GM23338 (cell line): ENCODE measurements around the gene MEGF6. TPM values are rescaled to one million over a fixed set of nuclear protein-coding genes. Genes with fewer than 3 reads are reported as not detected.

Experiments
- ATAC-seq: fragments of 200-7000 bp; cut with Tn5 transposase; 3 replicates; pipeline ENCODE4 v1.9.1; 2020
- DNase-seq: peaks from one replicate; pipeline ENCODE4 v3.0.0-alpha.2; 2015; ENCODE audit warnings: low spot score
- H2AFZ ChIP-seq: fragments of 200-600 bp; sonication (generic); 2 replicates; pipeline ENCODE4 v1.8.0; 2016; ENCODE audit warnings: antibody characterized with exemption, mild to moderate bottlenecking, moderate library complexity
- H3F3A ChIP-seq: fragments of 200-600 bp; sonication (generic); replicated peaks from 2 replicates; pipeline ENCODE4 v1.8.0; 2017; ENCODE audit warnings: antibody characterized with exemption, mixed run types, low read depth
- H3K27ac ChIP-seq: fragments of 200-600 bp; sonication (generic); 2 replicates; pipeline ENCODE4 v1.6.1; 2016; ENCODE audit warnings: low read depth
- H3K27me3 ChIP-seq: fragments of 200-600 bp; sonication (generic); 2 replicates; pipeline ENCODE4 v1.8.0; 2016; ENCODE audit warnings: mild to moderate bottlenecking, mixed run types, moderate library complexity; ENCODE audit not compliant: insufficient read depth
- H3K36me3 ChIP-seq: fragments of 200-600 bp; sonication (generic); 2 replicates; pipeline ENCODE4 v1.8.0; 2016; ENCODE audit warnings: mild to moderate bottlenecking; ENCODE audit not compliant: insufficient read depth
- H3K4me1 ChIP-seq: fragments of 200-600 bp; sonication (generic); 2 replicates; pipeline ENCODE4 v1.8.0; 2016; ENCODE audit warnings: mild to moderate bottlenecking, moderate library complexity; ENCODE audit not compliant: insufficient read depth
- H3K4me2 ChIP-seq: fragments of 200-600 bp; sonication (generic); 2 replicates; pipeline ENCODE4 v1.7.1; 2017; ENCODE audit warnings: mixed run types
- H3K4me3 ChIP-seq: fragments of 200-600 bp; sonication (generic); 2 replicates; pipeline ENCODE4 v1.6.1; 2016; ENCODE audit warnings: mixed run types
- H3K79me2 ChIP-seq: fragments of 200-600 bp; sonication (generic); replicated peaks from 2 replicates; pipeline ENCODE4 v1.8.0; 2017; ENCODE audit warnings: mild to moderate bottlenecking; ENCODE audit not compliant: insufficient read depth
- H3K9me2 ChIP-seq: fragments of 200-600 bp; sonication (generic); 2 replicates; pipeline ENCODE4 v1.8.0; 2017; ENCODE audit not compliant: insufficient read depth
- H4K20me1 ChIP-seq: fragments of 200-600 bp; sonication (generic); replicated peaks from 2 replicates; pipeline ENCODE4 v1.8.0; 2017; ENCODE audit warnings: mild to moderate bottlenecking; ENCODE audit not compliant: insufficient read depth
- H3K27ac Mint-ChIP-seq: 2 replicates; pipeline ENCODE4 v1.8.0; 2020; ENCODE audit warnings: inconsistent platforms, mild to moderate bottlenecking, moderate library complexity, mixed read lengths
- H3K27me3 Mint-ChIP-seq: 3 replicates; pipeline ENCODE4 v1.8.0; 2022; ENCODE audit warnings: low read depth, mild to moderate bottlenecking, moderate library complexity, mixed read lengths, inconsistent platforms; ENCODE audit not compliant: insufficient read depth, poor library complexity
- H3K36me3 Mint-ChIP-seq: 3 replicates; pipeline ENCODE4 v1.8.0; 2021; ENCODE audit warnings: low read depth, mild to moderate bottlenecking, inconsistent platforms, moderate library complexity, mixed read lengths
- H3K4me1 Mint-ChIP-seq: 3 replicates; pipeline ENCODE4 v1.8.0; 2020; ENCODE audit warnings: mild to moderate bottlenecking, inconsistent platforms, mixed read lengths
- H3K4me3 Mint-ChIP-seq: 3 replicates; pipeline ENCODE4 v1.8.0; 2021; ENCODE audit warnings: moderate library complexity, mild to moderate bottlenecking, inconsistent platforms, mixed read lengths
- H3K9me3 Mint-ChIP-seq: 3 replicates; pipeline ENCODE4 v1.8.0; 2020; ENCODE audit warnings: moderate library complexity, mild to moderate bottlenecking, inconsistent platforms, mixed read lengths
- CREB1 ChIP-seq: fragments of 250-450 bp; sonication (Bioruptor Pico); IDR thresholded peaks from 2 replicates; pipeline ENCODE4 v1.5.0; 2020; ENCODE audit warnings: low read depth, mild to moderate bottlenecking, moderate library complexity
- CTCF ChIP-seq, 2 experiments: fragments of 200-600 bp in 1 of 2; sonication (generic) in 1 of 2; conservative IDR thresholded peaks; 2 replicates each; pipeline versions ENCODE4 v1.5.1 to v1.6.1; 2016 to 2017; ENCODE audit warnings: antibody characterized with exemption in 2 of 2, low read depth in 2 of 2, mild to moderate bottlenecking in 2 of 2, moderate library complexity in 1 of 2
- ETS1 ChIP-seq: IDR thresholded peaks from 2 replicates; pipeline ENCODE4 v1.6.1; 2016; ENCODE audit warnings: antibody characterized with exemption
- EZH2phosphoT487 ChIP-seq: fragments of 200-600 bp; sonication (generic); IDR thresholded peaks from one replicate; pipeline ENCODE4 v1.8.1; 2018; ENCODE audit warnings: antibody characterized with exemption; ENCODE audit not compliant: unreplicated experiment
- JUNB ChIP-seq: IDR thresholded peaks from one replicate; pipeline ENCODE4 v1.6.1; 2016; ENCODE audit warnings: antibody characterized with exemption; ENCODE audit not compliant: unreplicated experiment
- POLR2AphosphoS5 ChIP-seq: IDR thresholded peaks from 2 replicates; pipeline ENCODE4 v1.6.1; 2016; ENCODE audit warnings: antibody characterized with exemption, low read depth
- REST ChIP-seq: IDR thresholded peaks from one replicate; pipeline ENCODE4 v1.6.1; 2018; ENCODE audit warnings: antibody characterized with exemption; ENCODE audit not compliant: unreplicated experiment
- STAT1 ChIP-seq: IDR thresholded peaks from one replicate; pipeline ENCODE4 v1.6.1; 2016; ENCODE audit warnings: antibody characterized with exemption; ENCODE audit not compliant: unreplicated experiment
- ZNF114 ChIP-seq: fragments of 250-450 bp; sonication (Bioruptor Pico); IDR thresholded peaks from 2 replicates; pipeline ENCODE4 v1.5.0; 2020; ENCODE audit warnings: mild to moderate bottlenecking, moderate library complexity
- ZNF331 ChIP-seq: fragments of 250-450 bp; sonication (Bioruptor Pico); IDR thresholded peaks from 2 replicates; pipeline ENCODE4 v1.5.0; 2020; ENCODE audit warnings: low read depth, mild to moderate bottlenecking, moderate library complexity
- ZNF462 ChIP-seq: fragments of 250-450 bp; sonication (Bioruptor Pico); IDR thresholded peaks from 2 replicates; pipeline ENCODE4 v1.5.0; 2020; ENCODE audit warnings: mild to moderate bottlenecking, moderate library complexity
- polyA plus RNA-seq: library from polyadenylated mRNA; unstranded; fragments of >200 nt; fragmentation: Nextera tagmentation; extraction: Ambion mirVana; gene quantifications from 2 replicates; pipeline ENCODE4 v1.2.1, GENCODE V29; 2016
- total RNA-seq: library from RNA; depleted of rRNA; stranded (reverse); fragments of >200 nt; shearing (Covaris generic); gene quantifications from 2 replicates; pipeline ENCODE4 v1.2.3, GENCODE V29; 2014

Gene MEGF6
- total and polyA plus RNA-seq, 2 experiments from 2014 or later: 4.0 to 21.4 TPM

- Mint-ChIP-seq H3K4me1 (peaks cover 10% of the 10 kb centered on the region), H3K9me3 (no peaks in the 10 kb centered on the region), H3K36me3 (no peaks in the 10 kb centered on the region), H3K27me3 (peaks cover 10% of the 10 kb centered on the region), H3K4me3 (no peak overlapping the region), H3K27ac (no peak overlapping the region)
- Histone ChIP-seq H4K20me1 (no peaks in the 10 kb centered on the region), H3K4me2 (no peak overlapping the region), H3K27me3 (no peaks in the 10 kb centered on the region), H3K36me3 (no peaks in the 10 kb centered on the region), H3K4me1 (no peaks in the 10 kb centered on the region), H3K4me3 (no peak overlapping the region), H2AFZ (no peak overlapping the region), H3K27ac (no peak overlapping the region), H3K79me2 (no peaks in the 10 kb centered on the region), H3K9me2 (no peaks in the 10 kb centered on the region), H3F3A (no peaks in the 10 kb centered on the region)
- no peak for TF ChIP-seq POLR2AphosphoS5
- no peak for TF ChIP-seq REST
- TF ChIP-seq JUNB: no peak
- no peak for TF ChIP-seq ZNF331
- TF ChIP-seq CREB1 (CRISPR knock-in tag): no peak
- TF ChIP-seq ZNF462 (CRISPR knock-in tag): no peak
- TF ChIP-seq CTCF (conservative IDR thresholded peaks at IDR 0.05; ENCODE audit: low read depth in 2 of 2): no peak
- TF ChIP-seq STAT1: no peak
- TF ChIP-seq ETS1: no peak
- no peak for TF ChIP-seq EZH2phosphoT487
- TF ChIP-seq ZNF114 (CRISPR knock-in tag): no peak
- ATAC-seq: no peak
- DNase-seq: no peak
Observed at GRCh38 chr1:3444298-3444697, 167.0 kb downstream of the MEGF6 start.
